UCSD-AML1 (cell line): ENCODE measurements around the gene LRRD1.
"Not testable (repeated sequence)": the region's sequence is repeated elsewhere in the genome, so short reads cannot be mapped to it uniquely, and the experiment has no call there.

ENCODE experiments used
- DNase-seq: peaks from one replicate; lab custom pipeline; 2025; ENCODE audit not compliant: unreplicated experiment; lab: John Stamatoyannopoulos, UW

Gene LRRD1

GRCh38 chr7:92142791-92143190 lies 36.2 kb downstream of the LRRD1 start:
- DNase-seq: not testable (repeated sequence)

GRCh38 chr7:92141161-92141560 lies 37.8 kb downstream of the LRRD1 start:
- no peak for DNase-seq

GRCh38 chr7:92137557-92137956 lies 41.4 kb downstream of the LRRD1 start:
- DNase-seq: no peak

- no peak for DNase-seq
Observed at GRCh38 chr7:92135052-92135889, 43.7 kb downstream of the LRRD1 start.

- peak; percentile 83 for DNase-seq
Observed at GRCh38 chr7:92134271-92135051, 44.5 kb downstream of the LRRD1 start, which contains the start of gene CYP51A1. CYP51A1 (minus strand) TSS chr7:92134477; CDS start chr7:92134364, 113 bp downstream.

- DNase-seq: peak; percentile 59
Observed at GRCh38 chr7:92133737-92134270, 45.1 kb downstream of the LRRD1 start.

GRCh38 chr7:92133133-92133736 lies 45.7 kb downstream of the LRRD1 start:
- no peak for DNase-seq

GRCh38 chr7:92131764-92132330 lies 47.1 kb downstream of the LRRD1 start:
- DNase-seq: no peak

GRCh38 chr7:92131093-92131492 lies 47.8 kb downstream of the LRRD1 start:
- no peak for DNase-seq

GRCh38 chr7:92121681-92122080 lies 57.3 kb downstream of the LRRD1 start:
- no peak for DNase-seq

- no peak for DNase-seq
Observed at GRCh38 chr7:92119213-92119759, 59.7 kb downstream of the LRRD1 start.

- DNase-seq: no peak
Observed at GRCh38 chr7:92116949-92117348, 62.0 kb downstream of the LRRD1 start.

GRCh38 chr7:92115821-92116220 lies 63.1 kb downstream of the LRRD1 start:
- DNase-seq: no peak

GRCh38 chr7:92110857-92111256 lies 68.1 kb downstream of the LRRD1 start:
- DNase-seq: no peak

- DNase-seq: no peak
Observed at GRCh38 chr7:92108821-92109220, 70.1 kb downstream of the LRRD1 start.

GRCh38 chr7:92102862-92103261 lies 76.1 kb downstream of the LRRD1 start:
- DNase-seq: not testable (repeated sequence)

GRCh38 chr7:92100534-92100933 lies 78.4 kb downstream of the LRRD1 start:
- DNase-seq: no peak

GRCh38 chr7:92095380-92095779 lies 83.6 kb downstream of the LRRD1 start:
- no peak for DNase-seq
